OCI-LY7 (cell line): ENCODE results near the gene MPV17L2. TPM values are rescaled to one million over a fixed set of nuclear protein-coding genes. Genes with fewer than 3 reads are reported as not detected.

Source experiments
- BruUV-seq: library from RNA; stranded (reverse); fragments of 400-500 nt; replicated peaks from 2 replicates; lab custom pipeline; 2021; lab: Mats Ljungman, UMichigan
- CTCF ChIA-PET: fragments of 300-600 bp; sonication (Branson Sonifier 250); formaldehyde crosslinking; loops from one replicate; lab custom pipeline; 2022; ENCODE audit warnings: antibody characterized with exemption; ENCODE audit not compliant: unreplicated experiment; lab: Charles Lee
- POLR2A ChIA-PET: fragments of 300-600 bp; sonication (Branson Sonifier 250); formaldehyde crosslinking; loops from one replicate; lab custom pipeline; 2022; ENCODE audit warnings: antibody characterized with exemption; lab: Charles Lee
- DNase-seq: peaks from one replicate; pipeline ENCODE4 v3.0.0-alpha.2; 2015; ENCODE audit warnings: low spot score
- H2AFZ ChIP-seq: fragments of 200-600 bp; sonication (generic), shearing (Covaris generic); 2 replicates; pipeline ENCODE4 v1.6.1; 2014; ENCODE audit warnings: mild to moderate bottlenecking, antibody characterized with exemption, low read length, moderate library complexity
- H3K27ac ChIP-seq: fragments of 200-600 bp; sonication (generic); 2 replicates; pipeline ENCODE4 v1.5.1; 2014; ENCODE audit warnings: mixed run types, low read depth, mild to moderate bottlenecking, moderate library complexity, low read length, inconsistent platforms; ENCODE audit not compliant: poor library complexity, severe bottlenecking
- H3K36me3 ChIP-seq: fragments of 200-600 bp; sonication (generic); 2 replicates; pipeline ENCODE4 v1.6.1; 2014; ENCODE audit warnings: mild to moderate bottlenecking, antibody characterized with exemption, low read length, moderate library complexity, mixed read lengths; ENCODE audit not compliant: insufficient read depth
- H3K4me1 ChIP-seq: fragments of 200-600 bp; sonication (generic); 2 replicates; pipeline ENCODE4 v1.5.1; 2014; ENCODE audit warnings: mild to moderate bottlenecking, low read length; ENCODE audit not compliant: insufficient read depth, poor library complexity, severe bottlenecking
- H3K4me2 ChIP-seq: fragments of 200-600 bp; sonication (generic); 2 replicates; pipeline ENCODE4 v1.6.1; 2014; ENCODE audit warnings: mild to moderate bottlenecking, low read length
- H3K4me3 ChIP-seq: fragments of 200-600 bp; sonication (generic); 2 replicates; pipeline ENCODE4 v1.5.1; 2014; ENCODE audit warnings: mild to moderate bottlenecking, low read depth, low read length; ENCODE audit not compliant: poor library complexity, severe bottlenecking
- H3K79me2 ChIP-seq: fragments of 200-600 bp; sonication (generic); 2 replicates; pipeline ENCODE4 v1.6.1; 2016; ENCODE audit warnings: low read depth, mild to moderate bottlenecking, low read length, moderate library complexity, mixed read lengths; ENCODE audit not compliant: insufficient read depth
- H3K9me2 ChIP-seq: fragments of 200-600 bp; sonication (generic); 2 replicates; pipeline ENCODE4 v1.6.1; 2016; ENCODE audit warnings: mild to moderate bottlenecking, low read length, mixed read lengths; ENCODE audit not compliant: insufficient read depth
- H3K9me3 ChIP-seq: fragments of 200-600 bp; sonication (generic); 2 replicates; pipeline ENCODE4 v1.6.1; 2014; ENCODE audit warnings: mild to moderate bottlenecking, mixed run types, low read length, mixed read lengths
- H4K20me1 ChIP-seq: fragments of 200-600 bp; sonication (generic); 2 replicates; pipeline ENCODE4 v1.6.1; 2014; ENCODE audit warnings: mild to moderate bottlenecking, antibody characterized with exemption, low read length, moderate library complexity, mixed read lengths; ENCODE audit not compliant: insufficient read depth
- CTCF ChIP-seq: fragments of 200-600 bp; sonication (generic); conservative IDR thresholded peaks from 2 replicates; pipeline ENCODE4 v1.5.1; 2014; ENCODE audit warnings: mild to moderate bottlenecking, antibody characterized with exemption, low read length, moderate library complexity, mixed read lengths
- EZH2phosphoT487 ChIP-seq: fragments of 200-600 bp; sonication (generic); IDR thresholded peaks from 2 replicates; pipeline ENCODE4 v1.6.1; 2018; ENCODE audit warnings: low read depth, borderline replicate concordance, mild to moderate bottlenecking, mixed run types, antibody characterized with exemption, low read length, moderate library complexity, mixed read lengths
- intact Hi-C: fragments of 100-400 bp; cut with micrococcal nuclease; formaldehyde crosslinking; loops from one replicate; pipeline ENCODE4 v1.10.0; 2022; ENCODE audit not compliant: unreplicated experiment
- small RNA-seq: library from RNA; depleted of rRNA; stranded (forward); fragments of <200 nt; gene quantifications from one replicate; pipeline ENCODE3, GENCODE V24; 2014
- total RNA-seq, 2 experiments: library from RNA; depleted of rRNA in 1 of 2; stranded (reverse); fragments of >200 nt in 1 of 2; shearing (Covaris generic) in 1 of 2; gene quantifications; 2 replicates each; pipeline ENCODE4 v1.2.3, GENCODE V29; 2014 to 2022

The MPV17L2 gene
- total RNA-seq, 2 experiments from 2014 or later = 22.6 to 23.7 TPM

GRCh38 chr19:18239303-18239702 is 46.3 kb downstream of the MPV17L2 start:
- CTCF ChIA-PET = no interaction called here
- Histone ChIP-seq H2AFZ (no peak overlapping the region), H3K27ac (no peak overlapping the region), H3K4me1 (no peaks in the 10 kb centered on the region), H3K36me3 (no peaks in the 10 kb centered on the region), H3K79me2 (no peaks in the 10 kb centered on the region), H3K9me2 (no peaks in the 10 kb centered on the region), H3K4me3 (no peak overlapping the region), H3K4me2 (no peak overlapping the region), H4K20me1 (no peaks in the 10 kb centered on the region), H3K9me3 (no peaks in the 10 kb centered on the region)
- intact Hi-C loops = no loop called here
- no peak for DNase-seq
- TF ChIP-seq CTCF = no peak
- no peak for TF ChIP-seq EZH2phosphoT487
- POLR2A ChIA-PET = interaction anchor here (1.2 kb wide), 1 partner anchor 40 kb away, joined by 4 read pairs; no protein-coding TSS in a partner anchor
- no TSS peak for BruUV-seq

GRCh38 chr19:18245297-18245696 is 52.3 kb downstream of the MPV17L2 start:
- H3K9me2 ChIP-seq = no peaks in the 10 kb centered on the region
- no peaks in the 10 kb centered on the region for H3K9me3 ChIP-seq
- POLR2A ChIA-PET = interaction anchor here (0.6 to 0.8 kb wide), 2 partner anchors 9 to 102 kb away, joined by 3 to 4 read pairs; no protein-coding TSS in a partner anchor
- no peak overlapping the region for H2AFZ ChIP-seq
- CTCF ChIA-PET = no interaction called here
- no peak for DNase-seq
- no peak overlapping the region for H3K27ac ChIP-seq
- no peaks in the 10 kb centered on the region for H3K79me2 ChIP-seq
- no peak overlapping the region for H3K4me2 ChIP-seq
- H3K36me3 ChIP-seq = no peaks in the 10 kb centered on the region
- BruUV-seq = no TSS peak
- no peak overlapping the region for H3K4me3 ChIP-seq
- TF ChIP-seq EZH2phosphoT487 (no peak), CTCF (no peak)
- H4K20me1 ChIP-seq = no peaks in the 10 kb centered on the region
- H3K4me1 ChIP-seq = no peaks in the 10 kb centered on the region
- intact Hi-C loops = no loop called here

Small RNA genes within 50 kb of the gene (small RNA-seq; reads per million reads assigned to genes)
- not detected for gene IFI30

Other genes with a start within 250 kb of the MPV17L2 start
- gene KCNN1, start 226.1 kb upstream of the MPV17L2 start, total RNA-seq (2014; rRNA removed; shearing (Covaris generic)) = 0.51 and 1.1 TPM in 2 replicates
- 0.57 and 0.61 TPM in 2 replicates for gene KCNN1, start 226.1 kb upstream of the MPV17L2 start, total RNA-seq (2022)
- gene ARRDC2, start 185.0 kb upstream of the MPV17L2 start, total RNA-seq (2014; rRNA removed; shearing (Covaris generic)) = 27.3 and 30.7 TPM in 2 replicates
- 30.6 and 30.7 TPM in 2 replicates for gene ARRDC2, start 185.0 kb upstream of the MPV17L2 start, total RNA-seq (2022)
- 6.0 and 7.7 TPM in 2 replicates for gene IL12RB1, start 106.3 kb upstream of the MPV17L2 start, total RNA-seq (2014; rRNA removed; shearing (Covaris generic))
- 26.0 and 41.7 TPM in 2 replicates for gene IL12RB1, start 106.3 kb upstream of the MPV17L2 start, total RNA-seq (2022)
- gene MAST3, start 95.4 kb upstream of the MPV17L2 start, total RNA-seq (2014; rRNA removed; shearing (Covaris generic)) = 14.3 and 14.8 TPM in 2 replicates
- 31.0 and 31.4 TPM in 2 replicates for gene MAST3, start 95.4 kb upstream of the MPV17L2 start, total RNA-seq (2022)
- 1.6 and 3.2 TPM in 2 replicates for gene PIK3R2, start 40.1 kb upstream of the MPV17L2 start, total RNA-seq (2014; rRNA removed; shearing (Covaris generic))
- 20.5 and 30.0 TPM in 2 replicates for gene PIK3R2, start 40.1 kb upstream of the MPV17L2 start, total RNA-seq (2022)
- gene IFI30, start 19.4 kb upstream of the MPV17L2 start, total RNA-seq (2014; rRNA removed; shearing (Covaris generic)) = 141 and 195 TPM in 2 replicates
- gene IFI30, start 19.4 kb upstream of the MPV17L2 start, total RNA-seq (2022) = 117 and 170 TPM in 2 replicates
- gene RAB3A, start 10.8 kb downstream of the MPV17L2 start, total RNA-seq (2014; rRNA removed; shearing (Covaris generic)) = 2.9 and 4.9 TPM in 2 replicates
- 6.9 and 8.6 TPM in 2 replicates for gene RAB3A, start 10.8 kb downstream of the MPV17L2 start, total RNA-seq (2022)
- not detected in 2 replicates for gene PDE4C, start 33.2 kb downstream of the MPV17L2 start, total RNA-seq (2014; rRNA removed; shearing (Covaris generic))
- gene PDE4C, start 33.2 kb downstream of the MPV17L2 start, total RNA-seq (2022) = 0.77 and 1.4 TPM in 2 replicates
- 0.38 and 3.7 TPM in 2 replicates for gene IQCN, start 81.2 kb downstream of the MPV17L2 start, total RNA-seq (2014; rRNA removed; shearing (Covaris generic))
- gene IQCN, start 81.2 kb downstream of the MPV17L2 start, total RNA-seq (2022) = 1.1 and 2.6 TPM in 2 replicates
- gene JUND, start 88.4 kb downstream of the MPV17L2 start, total RNA-seq (2014; rRNA removed; shearing (Covaris generic)) = 138 and 144 TPM in 2 replicates
- 79.0 and 92.6 TPM in 2 replicates for gene JUND, start 88.4 kb downstream of the MPV17L2 start, total RNA-seq (2022)
- 451 and 482 TPM in 2 replicates for gene LSM4, start 129.9 kb downstream of the MPV17L2 start, total RNA-seq (2014; rRNA removed; shearing (Covaris generic))
- gene LSM4, start 129.9 kb downstream of the MPV17L2 start, total RNA-seq (2022) = 232 and 252 TPM in 2 replicates
- 15.2 and 18.9 TPM in 2 replicates for gene PGPEP1, start 147.4 kb downstream of the MPV17L2 start, total RNA-seq (2014; rRNA removed; shearing (Covaris generic))
- 44.1 and 54.5 TPM in 2 replicates for gene PGPEP1, start 147.4 kb downstream of the MPV17L2 start, total RNA-seq (2022)
- 0.80 TPM in 1 of 2 replicates, not detected in the other for gene GDF15, start 192.9 kb downstream of the MPV17L2 start, total RNA-seq (2014; rRNA removed; shearing (Covaris generic))
- gene GDF15, start 192.9 kb downstream of the MPV17L2 start, total RNA-seq (2022) = not detected in 2 replicates
- gene LRRC25, start 204.4 kb downstream of the MPV17L2 start, total RNA-seq (2014; rRNA removed; shearing (Covaris generic)) = 0.49 and 0.98 TPM in 2 replicates
- 3.2 and 4.1 TPM in 2 replicates for gene LRRC25, start 204.4 kb downstream of the MPV17L2 start, total RNA-seq (2022)
- gene SSBP4, start 226.2 kb downstream of the MPV17L2 start, total RNA-seq (2014; rRNA removed; shearing (Covaris generic)) = 54.8 and 92.9 TPM in 2 replicates
- 97.5 and 117 TPM in 2 replicates for gene SSBP4, start 226.2 kb downstream of the MPV17L2 start, total RNA-seq (2022)
- 0.72 and 1.8 TPM in 2 replicates for gene ISYNA1, start 244.9 kb downstream of the MPV17L2 start, total RNA-seq (2014; rRNA removed; shearing (Covaris generic))
- gene ISYNA1, start 244.9 kb downstream of the MPV17L2 start, total RNA-seq (2022) = 8.9 and 10.9 TPM in 2 replicates